AG09309 (cell line): ENCODE measurements around the gene PARP3.

Experiments used
- DNase-seq: peaks from one replicate; pipeline ENCODE4 v3.0.0-alpha.2; 2010; ENCODE audit warnings: low read depth
- H3K4me3 ChIP-seq: 2 replicates; pipeline ENCODE4 v1.5.1; 2011; ENCODE audit warnings: mild to moderate bottlenecking, low read depth, low read length, moderate library complexity; ENCODE audit not compliant: control insufficient read depth
- CTCF ChIP-seq: IDR thresholded peaks from 2 replicates; pipeline ENCODE4 v1.5.1; 2011; ENCODE audit warnings: mild to moderate bottlenecking, low read depth, low read length, inconsistent platforms; ENCODE audit not compliant: insufficient read depth, control insufficient read depth; ENCODE audit errors: missing control alignments

PARP3 gene

GRCh38 chr3:51950899-51951298, 8.7 kb downstream of the PARP3 start:
- DNase-seq: no peak
- no peak overlapping the region for H3K4me3 ChIP-seq
- no peak for TF ChIP-seq CTCF

- peak; percentile 52 for DNase-seq
- no peak overlapping the region for H3K4me3 ChIP-seq
- no peak for TF ChIP-seq CTCF
These were observed 11.3 kb downstream of the PARP3 start for GRCh38 chr3:51953445-51953844.

- DNase-seq: no peak
- TF ChIP-seq CTCF: no peak
- no peak overlapping the region for H3K4me3 ChIP-seq
These were observed 11.9 kb downstream of the PARP3 start for GRCh38 chr3:51954105-51954504.

GRCh38 chr3:51954713-51955112, 12.6 kb downstream of the PARP3 start:
- TF ChIP-seq CTCF: no peak
- DNase-seq: no peak
- H3K4me3 ChIP-seq: no peak overlapping the region

GRCh38 chr3:51955175-51955892, 13.2 kb downstream of the PARP3 start, which contains the start of gene GPR62:
GPR62 (plus strand) TSS chr3:51955381; CDS start chr3:51955653, 272 bp downstream.
- H3K4me3 ChIP-seq: no peak within 1 kb of the TSS
- DNase-seq: no peak
- no peak for TF ChIP-seq CTCF

GRCh38 chr3:51955893-51956770, 14.0 kb downstream of the PARP3 start:
- DNase-seq: no peak
- peak; percentile 48 for TF ChIP-seq CTCF
- no peak overlapping the region for H3K4me3 ChIP-seq
